HS-5 (cell line): Measurements from ENCODE around the gene MARCHF10.

Source experiments
- DNase-seq: peaks from one replicate; pipeline ENCODE4 v3.0.0-alpha.2; 2012; ENCODE audit warnings: low read depth

The MARCHF10 gene

GRCh38 chr17:62750631-62751051 lies 57.5 kb downstream of the MARCHF10 start:
- no peak for DNase-seq

GRCh38 chr17:62749926-62750325 lies 58.2 kb downstream of the MARCHF10 start:
- DNase-seq: no peak

GRCh38 chr17:62746941-62747340 lies 61.2 kb downstream of the MARCHF10 start:
- no peak for DNase-seq

- no peak for DNase-seq
Measured at GRCh38 chr17:62745806-62746205, 62.3 kb downstream of the MARCHF10 start.

- DNase-seq: no peak
Measured at GRCh38 chr17:62744259-62744658, 63.9 kb downstream of the MARCHF10 start.

- no peak for DNase-seq
Measured at GRCh38 chr17:62741290-62741689, 66.8 kb downstream of the MARCHF10 start.

GRCh38 chr17:62739645-62740388 lies 68.3 kb downstream of the MARCHF10 start:
- DNase-seq: no peak

GRCh38 chr17:62738281-62738680 lies 69.8 kb downstream of the MARCHF10 start:
- DNase-seq: no peak

- DNase-seq: no peak
Measured at GRCh38 chr17:62737513-62737912, 70.6 kb downstream of the MARCHF10 start.

GRCh38 chr17:62735044-62735651 lies 73.0 kb downstream of the MARCHF10 start:
- no peak for DNase-seq

- no peak for DNase-seq
Measured at GRCh38 chr17:62732125-62732524, 76.0 kb downstream of the MARCHF10 start.

- no peak for DNase-seq
Measured at GRCh38 chr17:62727916-62728672, 80.0 kb downstream of the MARCHF10 start.

- no peak for DNase-seq
Measured at GRCh38 chr17:62725791-62726249, 82.3 kb downstream of the MARCHF10 start.

GRCh38 chr17:62724398-62725146 lies 83.5 kb downstream of the MARCHF10 start:
- no peak for DNase-seq

GRCh38 chr17:62723842-62724241 lies 84.3 kb downstream of the MARCHF10 start:
- DNase-seq: no peak

GRCh38 chr17:62722625-62723024 lies 85.5 kb downstream of the MARCHF10 start:
- DNase-seq: no peak

- DNase-seq: no peak
Measured at GRCh38 chr17:62720126-62720850, 87.8 kb downstream of the MARCHF10 start.

GRCh38 chr17:62719586-62719985 lies 88.5 kb downstream of the MARCHF10 start:
- DNase-seq: no peak

GRCh38 chr17:62718429-62718828 lies 89.7 kb downstream of the MARCHF10 start:
- DNase-seq: no peak

- DNase-seq: no peak
Measured at GRCh38 chr17:62717889-62718288, 90.2 kb downstream of the MARCHF10 start.

GRCh38 chr17:62717589-62717855 lies 90.6 kb downstream of the MARCHF10 start:
- DNase-seq: no peak
